ENCODE data around the gene RRM1. TPM values are rescaled to one million over a fixed set of nuclear protein-coding genes. Genes with fewer than 3 reads are reported as not detected.
A peak's percentile ranks its signal among the peaks of the same experiment; 100 is the strongest.

RRM1 gene
- total and polyA plus RNA-seq, 9 of the 15 experiments (the other 6 are each of a cell fraction or from before 2014, with no cell fraction given), result 113 to 270 (median 163) TPM

DNA sequence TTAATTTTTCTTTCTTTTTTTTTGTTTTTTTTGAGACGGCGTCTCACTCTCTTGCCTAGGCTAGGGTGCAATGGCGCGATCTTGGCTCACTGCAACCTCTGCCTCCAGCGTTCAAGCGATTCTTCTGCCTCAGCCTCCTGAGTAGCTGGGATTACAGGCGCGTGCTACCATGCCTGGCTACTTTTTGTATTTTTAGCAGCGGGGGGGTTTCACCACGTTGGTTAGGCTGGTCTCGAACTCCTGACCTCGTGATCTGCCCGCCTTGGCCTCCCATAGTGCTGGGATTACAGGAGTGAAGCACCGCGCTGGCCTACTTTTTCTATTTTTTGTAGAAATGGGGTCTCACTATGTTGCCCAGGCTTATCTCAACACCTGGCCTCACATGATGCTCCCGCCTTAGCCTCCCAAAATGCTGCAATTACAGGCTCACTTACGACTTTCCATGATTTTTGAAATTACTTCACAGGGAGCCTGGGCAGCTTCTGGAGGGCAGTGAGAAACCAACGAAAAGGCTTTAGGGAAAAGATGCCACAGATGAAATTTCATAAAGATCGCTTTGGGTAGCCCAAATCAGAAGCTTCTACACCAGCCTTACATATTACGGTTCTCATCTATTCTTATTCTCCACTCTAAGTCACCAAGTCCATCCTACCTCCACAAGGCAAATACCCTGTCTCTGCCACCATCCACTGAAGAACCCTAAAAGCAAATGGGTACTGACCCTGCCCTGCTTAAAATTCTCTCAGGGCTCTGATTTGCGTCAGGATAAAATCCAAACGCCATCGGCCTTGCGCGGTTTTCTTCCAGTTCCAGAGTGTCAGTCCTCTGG is 866 bp upstream of the RRM1 start:
- peak overlapping the region; percentile 97 for H3K9ac ChIP-seq (ENCODE audit: insufficient read depth in 1 of 2, low read depth in 2 of 2, low read length in 2 of 2)
- BruUV-seq (replicated peaks), result TSS peak; percentile 87
- no peaks in the 10 kb centered on the region for H3K27me3 ChIP-seq (ENCODE audit: control insufficient read depth in 2 of 2, insufficient read depth in 2 of 2, low read length in 2 of 2)
- no peaks in the 10 kb centered on the region for H3K9me1 ChIP-seq (ENCODE audit: control insufficient read depth, insufficient read depth, low read length)
- FAIRE-seq (no peak), DNase-seq (ENCODE audit: extremely low read depth in 1 of 4, low spot score in 3 of 4) (peak in 3 of 4 experiments; percentile 23 to 29 (median 25)), ATAC-seq (no peak)
- H2AFZ ChIP-seq (ENCODE audit: low read depth, low read length), result peak overlapping the region; percentile 100
- no peaks in the 10 kb centered on the region for H3K9me3 ChIP-seq (replicated peaks; ENCODE audit: control insufficient read depth, insufficient read depth, low read depth, low read length)
- H3K4me3 ChIP-seq, result peak overlapping the region; percentile 64
- H3K4me1 ChIP-seq (replicated peaks in 1 of 2; ENCODE audit: control insufficient read depth in 2 of 2, insufficient read depth in 2 of 2, low read length in 2 of 2), result peaks cover 20 to 25% of the 10 kb centered on the region in 2 experiments; a peak in 4 of 5 replicates
- peak overlapping the region; percentile 99 for H3K27ac ChIP-seq (ENCODE audit: extremely low read depth, low read depth, low read length)
- peak overlapping the region; percentile 94 for H3K4me2 ChIP-seq (ENCODE audit: insufficient read depth, low read length)
- intact Hi-C loops (cut with micrococcal nuclease) (no loop called here), in situ Hi-C loops (cut with MboI) (loop anchor here (25.0 kb wide), 1 partner anchor 606 kb away; no protein-coding TSS in a partner anchor)
- ChIA-PET POLR2A (interaction anchor here (0.6 to 2.1 kb wide), 4 partner anchors 9 to 239 kb away, joined by 3 to 12 read pairs (median 6); partner anchors contain the start of gene STIM1), CTCF (ENCODE audit: low intra/inter-chr PET ratio) (no interaction called here)
- H3K79me2 ChIP-seq (ENCODE audit: control insufficient read depth, insufficient read depth, low read length), result peaks cover 47% of the 10 kb centered on the region
- WGBS (ENCODE audit: insufficient coverage, low coverage, missing lambda C conversion rate), result 67% methylated on average over 25 of the region's 25 CpGs
- H3K36me3 ChIP-seq (ENCODE audit: control insufficient read depth, insufficient read depth, low read length), result peaks cover 35% of the 10 kb centered on the region; the same call in 2 of the 3 replicates
- peaks cover under 1% of the 10 kb centered on the region; the same call in 1 of the 2 replicates for H4K20me1 ChIP-seq (replicated peaks; ENCODE audit: control insufficient read depth, insufficient read depth, low read length)
- peak; percentile 58 for TF ChIP-seq BCOR (IDR thresholded peaks at IDR 0.05)
- 0 out of 2 replicates have a peak, but pooled peaks have one; percentile 2 for TF ChIP-seq KLF6 (CRISPR knock-in tag; IDR thresholded peaks at IDR 0.05; ENCODE audit: borderline replicate concordance)
- peak; percentile 20 to 48; a peak in 1 of 4 replicates for TF ChIP-seq KDM1A (IDR thresholded peaks at IDR 0.05)
- TF ChIP-seq, protein P1, sequence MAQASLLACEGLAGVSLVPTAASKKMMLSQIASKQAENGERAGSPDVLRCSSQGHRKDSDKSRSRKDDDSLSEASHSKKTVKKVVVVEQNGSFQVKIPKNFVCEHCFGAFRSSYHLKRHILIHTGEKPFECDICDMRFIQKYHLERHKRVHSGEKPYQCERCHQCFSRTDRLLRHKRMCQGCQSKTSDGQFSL (CRISPR knock-in tag; IDR thresholded peaks at IDR 0.05), result peak; percentile 41; the same call in 1 of the 2 replicates
- TF ChIP-seq, protein P1 (tag; IDR thresholded peaks at IDR 0.05), result no peak
- TF ChIP-seq, protein P2, sequence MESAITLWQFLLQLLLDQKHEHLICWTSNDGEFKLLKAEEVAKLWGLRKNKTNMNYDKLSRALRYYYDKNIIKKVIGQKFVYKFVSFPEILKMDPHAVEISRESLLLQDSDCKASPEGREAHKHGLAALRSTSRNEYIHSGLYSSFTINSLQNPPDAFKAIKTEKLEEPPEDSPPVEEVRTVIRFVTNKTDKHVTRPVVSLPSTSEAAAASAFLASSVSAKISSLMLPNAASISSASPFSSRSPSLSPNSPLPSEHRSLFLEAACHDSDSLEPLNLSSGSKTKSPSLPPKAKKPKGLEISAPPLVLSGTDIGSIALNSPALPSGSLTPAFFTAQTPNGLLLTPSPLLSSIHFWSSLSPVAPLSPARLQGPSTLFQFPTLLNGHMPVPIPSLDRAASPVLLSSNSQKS (CRISPR knock-in tag; IDR thresholded peaks at IDR 0.05), result no peak
- TF ChIP-seq, protein P3, sequence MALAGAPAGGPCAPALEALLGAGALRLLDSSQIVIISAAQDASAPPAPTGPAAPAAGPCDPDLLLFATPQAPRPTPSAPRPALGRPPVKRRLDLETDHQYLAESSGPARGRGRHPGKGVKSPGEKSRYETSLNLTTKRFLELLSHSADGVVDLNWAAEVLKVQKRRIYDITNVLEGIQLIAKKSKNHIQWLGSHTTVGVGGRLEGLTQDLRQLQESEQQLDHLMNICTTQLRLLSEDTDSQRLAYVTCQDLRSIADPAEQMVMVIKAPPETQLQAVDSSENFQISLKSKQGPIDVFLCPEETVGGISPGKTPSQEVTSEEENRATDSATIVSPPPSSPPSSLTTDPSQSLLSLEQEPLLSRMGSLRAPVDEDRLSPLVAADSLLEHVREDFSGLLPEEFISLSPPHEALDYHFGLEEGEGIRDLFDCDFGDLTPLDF (CRISPR knock-in tag; IDR thresholded peaks at IDR 0.05), result no peak
- TF ChIP-seq, protein P4, sequence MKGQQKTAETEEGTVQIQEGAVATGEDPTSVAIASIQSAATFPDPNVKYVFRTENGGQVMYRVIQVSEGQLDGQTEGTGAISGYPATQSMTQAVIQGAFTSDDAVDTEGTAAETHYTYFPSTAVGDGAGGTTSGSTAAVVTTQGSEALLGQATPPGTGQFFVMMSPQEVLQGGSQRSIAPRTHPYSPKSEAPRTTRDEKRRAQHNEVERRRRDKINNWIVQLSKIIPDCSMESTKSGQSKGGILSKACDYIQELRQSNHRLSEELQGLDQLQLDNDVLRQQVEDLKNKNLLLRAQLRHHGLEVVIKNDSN (CRISPR knock-in tag; IDR thresholded peaks at IDR 0.05), result peak; percentile 11; the same call in 1 of the 2 replicates
- no peak for TF ChIP-seq ZNF57 (CRISPR knock-in tag; IDR thresholded peaks at IDR 0.05)
- TF ChIP-seq, protein P5, sequence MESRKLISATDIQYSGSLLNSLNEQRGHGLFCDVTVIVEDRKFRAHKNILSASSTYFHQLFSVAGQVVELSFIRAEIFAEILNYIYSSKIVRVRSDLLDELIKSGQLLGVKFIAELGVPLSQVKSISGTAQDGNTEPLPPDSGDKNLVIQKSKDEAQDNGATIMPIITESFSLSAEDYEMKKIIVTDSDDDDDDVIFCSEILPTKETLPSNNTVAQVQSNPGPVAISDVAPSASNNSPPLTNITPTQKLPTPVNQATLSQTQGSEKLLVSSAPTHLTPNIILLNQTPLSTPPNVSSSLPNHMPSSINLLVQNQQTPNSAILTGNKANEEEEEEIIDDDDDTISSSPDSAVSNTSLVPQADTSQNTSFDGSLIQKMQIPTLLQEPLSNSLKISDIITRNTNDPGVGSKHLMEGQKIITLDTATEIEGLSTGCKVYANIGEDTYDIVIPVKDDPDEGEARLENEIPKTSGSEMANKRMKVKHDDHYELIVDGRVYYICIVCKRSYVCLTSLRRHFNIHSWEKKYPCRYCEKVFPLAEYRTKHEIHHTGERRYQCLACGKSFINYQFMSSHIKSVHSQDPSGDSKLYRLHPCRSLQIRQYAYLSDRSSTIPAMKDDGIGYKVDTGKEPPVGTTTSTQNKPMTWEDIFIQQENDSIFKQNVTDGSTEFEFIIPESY (CRISPR knock-in tag; IDR thresholded peaks at IDR 0.05), result peak; percentile 57
- TF ChIP-seq ZC3H4 (CRISPR knock-in tag; IDR thresholded peaks at IDR 0.05; ENCODE audit: borderline replicate concordance), result peak; percentile 42; the same call in 1 of the 2 replicates
- 0 out of 2 replicates have a peak, but pooled peaks have one; percentile 56 for TF ChIP-seq SMARCA5 (IDR thresholded peaks at IDR 0.05)
- no peak for TF ChIP-seq HEY1 (CRISPR knock-in tag; IDR thresholded peaks at IDR 0.05; ENCODE audit: borderline replicate concordance)
- TF ChIP-seq RBM25 (IDR thresholded peaks at IDR 0.05; ENCODE audit: low read depth, low read length, severe bottlenecking), result peak; percentile 55
- TF ChIP-seq DPF2 (IDR thresholded peaks at IDR 0.05), result 0 out of 2 replicates have a peak, but pooled peaks have one; percentile 12
